HepG2 (cell line): ENCODE results near the gene COQ4.

Source experiments
- CTCF ChIP-seq: sonication (generic); formaldehyde crosslinking; IDR thresholded peaks from 2 replicates; pipeline ENCODE4 v1.5.0; 2020; ENCODE audit warnings: mild to moderate bottlenecking, missing genetic modification reagents, moderate library complexity
- DNMT3B ChIP-seq: conservative IDR thresholded peaks from 2 replicates; pipeline ENCODE4 v1.6.1; 2016; ENCODE audit warnings: missing biosample characterization, control low read depth
- DPF2 ChIP-seq: sonication (generic); formaldehyde crosslinking; IDR thresholded peaks from 2 replicates; pipeline ENCODE4 v1.4.0; 2020; ENCODE audit warnings: mild to moderate bottlenecking, low read depth, missing genetic modification reagents, borderline replicate concordance
- FOXA1 ChIP-seq, 2 experiments: fragments of 450-650 bp in 1 of 2; sonication (generic) in 1 of 2; formaldehyde crosslinking in 1 of 2; IDR thresholded peaks; 2 replicates each; pipeline versions ENCODE4 v1.4.0 to v1.6.1; 2016 to 2020; ENCODE audit warnings: missing genetic modification reagents in 1 of 2
- MAFG ChIP-seq: sonication (generic); formaldehyde crosslinking; IDR thresholded peaks from 2 replicates; pipeline ENCODE4 v1.5.1; 2020; ENCODE audit warnings: mild to moderate bottlenecking, missing genetic modification reagents
- MXD1 ChIP-seq: sonication (generic); formaldehyde crosslinking; IDR thresholded peaks from 2 replicates; pipeline ENCODE4 v1.4.0; 2020; ENCODE audit warnings: mild to moderate bottlenecking, missing genetic modification reagents
- PCBP2 ChIP-seq: fragments of 200-400 bp; formaldehyde crosslinking; optimal IDR thresholded peaks from 2 replicates; pipeline ENCODE3; 2018; ENCODE audit warnings: low read length, low read depth; ENCODE audit not compliant: poor library complexity, severe bottlenecking
- POLR2A ChIP-seq, 2 experiments: IDR thresholded peaks; 2 replicates each; pipeline ENCODE4 v1.6.1; 2011; ENCODE audit warnings: low read depth in 2 of 2, low read length in 2 of 2, mild to moderate bottlenecking in 1 of 2, moderate library complexity in 1 of 2; ENCODE audit not compliant: insufficient read depth in 1 of 2
- USF2 ChIP-seq, 2 experiments: sonication (generic) in 1 of 2; formaldehyde crosslinking in 1 of 2; IDR thresholded peaks; 2 replicates each; pipeline versions ENCODE4 v1.5.1 to v1.6.1; 2011 to 2020; ENCODE audit warnings: borderline replicate concordance in 1 of 2, low read depth in 1 of 2, low read length in 1 of 2, mild to moderate bottlenecking in 1 of 2, missing genetic modification reagents in 1 of 2, moderate library complexity in 1 of 2
- ZFP82 ChIP-seq: sonication (generic); formaldehyde crosslinking; IDR thresholded peaks from 2 replicates; pipeline ENCODE4 v1.5.1; 2020; ENCODE audit warnings: mild to moderate bottlenecking, missing genetic modification reagents, borderline replicate concordance
- ZNF329 ChIP-seq: sonication (generic); formaldehyde crosslinking; IDR thresholded peaks from 2 replicates; pipeline ENCODE4 v1.9.0; 2021; ENCODE audit warnings: low read depth, mild to moderate bottlenecking, missing genetic modification reagents
- ZNF530 ChIP-seq: sonication (generic); formaldehyde crosslinking; IDR thresholded peaks from 2 replicates; pipeline ENCODE4 v1.5.0; 2020; ENCODE audit warnings: low read depth, mild to moderate bottlenecking, missing genetic modification reagents
- ZNF549 ChIP-seq: sonication (generic); formaldehyde crosslinking; IDR thresholded peaks from 2 replicates; pipeline ENCODE4 v1.5.0; 2020; ENCODE audit warnings: missing genetic modification reagents
- ZNF607 ChIP-seq: sonication (generic); formaldehyde crosslinking; IDR thresholded peaks from 2 replicates; pipeline ENCODE4 v1.5.1; 2020; ENCODE audit warnings: missing genetic modification reagents, mild to moderate bottlenecking, borderline replicate concordance

- TF ChIP-seq MXD1 (no peak), PCBP2 (no peak), POLR2A (IDR thresholded peaks at IDR 0.05; ENCODE audit: insufficient read depth in 1 of 2, low read depth in 2 of 2, low read length in 2 of 2) (no peak), USF2 (IDR thresholded peaks at IDR 0.05; ENCODE audit: low read depth, low read length) (no peak), USF2 (CRISPR knock-in tag; IDR thresholded peaks at IDR 0.05; ENCODE audit: borderline replicate concordance) (no peak), DNMT3B (CRISPR knock-in tag) (no peak), ZNF530 (CRISPR knock-in tag) (no peak), ZNF549 (no peak), ZNF607 (CRISPR knock-in tag) (no peak), FOXA1 (IDR thresholded peaks at IDR 0.05) (no peak), FOXA1 (CRISPR knock-in tag; IDR thresholded peaks at IDR 0.05) (no peak), ZNF329 (CRISPR knock-in tag) (no peak), MAFG (CRISPR knock-in tag) (no peak), CTCF (CRISPR knock-in tag) (no peak), ZFP82 (no peak), DPF2 (CRISPR knock-in tag) (no peak)
Measured at GRCh38 chr9:128358090-128358489, 35.5 kb downstream of the COQ4 start.
